Peyer's patch (tissue), 4 donors: ENCODE results near the gene NLRC3.

Source experiments
- POLR2A ChIP-seq, 2 donors: fragments of 450-650 bp; IDR thresholded peaks; one replicate each; pipeline ENCODE4 v1.5.1; 2017; ENCODE audit warnings: antibody characterized with exemption in 2 of 2, mild to moderate bottlenecking in 2 of 2, moderate library complexity in 2 of 2
- TF ChIP-seq, protein P1 (sequence below), 6 experiments: fragments of 450-650 bp in 4 of 6; fragments of 200-600 bp in 2 of 6; sonication (generic) in 1 of 6; IDR thresholded peaks; one replicate each; pipeline ENCODE4 v1.5.1; 2017 to 2019; ENCODE audit warnings: antibody characterized with exemption in 6 of 6, mild to moderate bottlenecking in 3 of 6, moderate library complexity in 1 of 6

- TF ChIP-seq, protein P1, sequence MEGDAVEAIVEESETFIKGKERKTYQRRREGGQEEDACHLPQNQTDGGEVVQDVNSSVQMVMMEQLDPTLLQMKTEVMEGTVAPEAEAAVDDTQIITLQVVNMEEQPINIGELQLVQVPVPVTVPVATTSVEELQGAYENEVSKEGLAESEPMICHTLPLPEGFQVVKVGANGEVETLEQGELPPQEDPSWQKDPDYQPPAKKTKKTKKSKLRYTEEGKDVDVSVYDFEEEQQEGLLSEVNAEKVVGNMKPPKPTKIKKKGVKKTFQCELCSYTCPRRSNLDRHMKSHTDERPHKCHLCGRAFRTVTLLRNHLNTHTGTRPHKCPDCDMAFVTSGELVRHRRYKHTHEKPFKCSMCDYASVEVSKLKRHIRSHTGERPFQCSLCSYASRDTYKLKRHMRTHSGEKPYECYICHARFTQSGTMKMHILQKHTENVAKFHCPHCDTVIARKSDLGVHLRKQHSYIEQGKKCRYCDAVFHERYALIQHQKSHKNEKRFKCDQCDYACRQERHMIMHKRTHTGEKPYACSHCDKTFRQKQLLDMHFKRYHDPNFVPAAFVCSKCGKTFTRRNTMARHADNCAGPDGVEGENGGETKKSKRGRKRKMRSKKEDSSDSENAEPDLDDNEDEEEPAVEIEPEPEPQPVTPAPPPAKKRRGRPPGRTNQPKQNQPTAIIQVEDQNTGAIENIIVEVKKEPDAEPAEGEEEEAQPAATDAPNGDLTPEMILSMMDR (IDR thresholded peaks at IDR 0.05): no peak
- no peak for TF ChIP-seq POLR2A (IDR thresholded peaks at IDR 0.05)
Observed at GRCh38 chr16:3514621-3515020, 62.6 kb downstream of the NLRC3 start.
